Activated T-cell treated with anti-CD3 and anti-CD28 coated beads, Interleukin-2, amount 50 U/mL, for 24 hours (primary cell): ENCODE measurements around the gene HYAL4.
"Not testable (repeated sequence)": the region's sequence is repeated elsewhere in the genome, so short reads cannot be mapped to it uniquely, and the experiment has no call there.

Experiments
- DNase-seq: peaks from one replicate; pipeline ENCODE4 v3.0.0-alpha.2; 2020
- H3K27ac Mint-ChIP-seq: 2 replicates; pipeline ENCODE4 v1.8.0; 2020; ENCODE audit warnings: mild to moderate bottlenecking, mixed read lengths
- H3K27me3 Mint-ChIP-seq: 2 replicates; pipeline ENCODE4 v1.8.0; 2020; ENCODE audit warnings: mixed read lengths
- H3K36me3 Mint-ChIP-seq: 2 replicates; pipeline ENCODE4 v1.8.0; 2020; ENCODE audit warnings: low read depth, mixed read lengths
- H3K4me1 Mint-ChIP-seq: 2 replicates; pipeline ENCODE4 v1.8.0; 2020; ENCODE audit warnings: low read depth, mixed read lengths
- H3K4me3 Mint-ChIP-seq: 2 replicates; pipeline ENCODE4 v1.8.0; 2020; ENCODE audit warnings: mild to moderate bottlenecking, moderate library complexity, mixed read lengths
- H3K9me3 Mint-ChIP-seq: 2 replicates; pipeline ENCODE4 v1.8.0; 2020; ENCODE audit warnings: mixed read lengths

Gene HYAL4

GRCh38 chr7:123844712-123845219, at the start of gene HYAL4:
TSS of gene HYAL4 (plus strand) at chr7:123845169. CDS start at chr7:123868274, 23,105 bp downstream.
- no peak within 1 kb of the TSS for H3K27ac Mint-ChIP-seq
- H3K36me3 Mint-ChIP-seq = no peaks in the 10 kb centered on the region
- H3K9me3 Mint-ChIP-seq = no peaks in the 10 kb centered on the region
- H3K4me1 Mint-ChIP-seq = no peaks in the 10 kb centered on the region
- H3K27me3 Mint-ChIP-seq = peaks cover 34% of the 10 kb centered on the region
- DNase-seq = no peak
- H3K4me3 Mint-ChIP-seq = no peak within 1 kb of the TSS

- H3K27ac Mint-ChIP-seq = no peak overlapping the region
- no peaks in the 10 kb centered on the region for H3K4me1 Mint-ChIP-seq
- no peaks in the 10 kb centered on the region for H3K9me3 Mint-ChIP-seq
- DNase-seq = no peak
- peaks cover 3% of the 10 kb centered on the region for H3K27me3 Mint-ChIP-seq
- H3K4me3 Mint-ChIP-seq = no peak overlapping the region
- no peaks in the 10 kb centered on the region for H3K36me3 Mint-ChIP-seq
These were observed 49.1 kb upstream of the HYAL4 start for GRCh38 chr7:123795917-123796316.

GRCh38 chr7:123796568-123796967, 48.4 kb upstream of the HYAL4 start:
- Mint-ChIP-seq H3K27me3 (peaks cover 3% of the 10 kb centered on the region), H3K36me3 (no peaks in the 10 kb centered on the region), H3K4me1 (no peaks in the 10 kb centered on the region), H3K27ac (no peak overlapping the region), H3K4me3 (no peak overlapping the region), H3K9me3 (no peaks in the 10 kb centered on the region)
- DNase-seq = no peak

- Mint-ChIP-seq H3K27me3 (peaks cover 3% of the 10 kb centered on the region), H3K4me3 (no peak overlapping the region), H3K9me3 (no peaks in the 10 kb centered on the region), H3K27ac (no peak overlapping the region), H3K4me1 (no peaks in the 10 kb centered on the region), H3K36me3 (no peaks in the 10 kb centered on the region)
- DNase-seq = no peak
These were observed 47.1 kb upstream of the HYAL4 start for GRCh38 chr7:123797673-123798531.

GRCh38 chr7:123798532-123799188, 46.3 kb upstream of the HYAL4 start:
- no peak overlapping the region for H3K27ac Mint-ChIP-seq
- DNase-seq = no peak
- peaks cover 2% of the 10 kb centered on the region for H3K27me3 Mint-ChIP-seq
- no peaks in the 10 kb centered on the region for H3K4me1 Mint-ChIP-seq
- no peaks in the 10 kb centered on the region for H3K36me3 Mint-ChIP-seq
- H3K9me3 Mint-ChIP-seq = no peaks in the 10 kb centered on the region
- H3K4me3 Mint-ChIP-seq = no peak overlapping the region

GRCh38 chr7:123802249-123802648, 42.7 kb upstream of the HYAL4 start:
- H3K4me1 Mint-ChIP-seq = no peaks in the 10 kb centered on the region
- H3K27me3 Mint-ChIP-seq = no peaks in the 10 kb centered on the region
- DNase-seq = no peak
- no peaks in the 10 kb centered on the region for H3K36me3 Mint-ChIP-seq
- H3K27ac Mint-ChIP-seq = no peak overlapping the region
- H3K4me3 Mint-ChIP-seq = no peak overlapping the region
- no peaks in the 10 kb centered on the region for H3K9me3 Mint-ChIP-seq

GRCh38 chr7:123805287-123805686, 39.7 kb upstream of the HYAL4 start:
- Mint-ChIP-seq H3K27me3 (no peaks in the 10 kb centered on the region), H3K4me3 (no peak overlapping the region), H3K27ac (no peak overlapping the region), H3K36me3 (no peaks in the 10 kb centered on the region), H3K9me3 (peaks cover 2% of the 10 kb centered on the region), H3K4me1 (no peaks in the 10 kb centered on the region)
- DNase-seq = no peak

- peaks cover 3% of the 10 kb centered on the region for H3K27me3 Mint-ChIP-seq
- H3K4me3 Mint-ChIP-seq = no peak overlapping the region
- no peaks in the 10 kb centered on the region for H3K36me3 Mint-ChIP-seq
- DNase-seq = no peak
- no peaks in the 10 kb centered on the region for H3K4me1 Mint-ChIP-seq
- peaks cover 9% of the 10 kb centered on the region for H3K9me3 Mint-ChIP-seq
- H3K27ac Mint-ChIP-seq = no peak overlapping the region
These were observed 35.5 kb upstream of the HYAL4 start for GRCh38 chr7:123809471-123809870.

GRCh38 chr7:123811056-123811455, 33.9 kb upstream of the HYAL4 start:
- H3K4me3 Mint-ChIP-seq = no peak overlapping the region
- peaks cover 5% of the 10 kb centered on the region for H3K27me3 Mint-ChIP-seq
- H3K9me3 Mint-ChIP-seq = peaks cover 9% of the 10 kb centered on the region
- no peaks in the 10 kb centered on the region for H3K36me3 Mint-ChIP-seq
- no peak for DNase-seq
- no peaks in the 10 kb centered on the region for H3K4me1 Mint-ChIP-seq
- no peak overlapping the region for H3K27ac Mint-ChIP-seq

- H3K27ac Mint-ChIP-seq = no peak overlapping the region
- H3K9me3 Mint-ChIP-seq = no peaks in the 10 kb centered on the region
- H3K27me3 Mint-ChIP-seq = peaks cover 13% of the 10 kb centered on the region
- H3K4me3 Mint-ChIP-seq = no peak overlapping the region
- no peaks in the 10 kb centered on the region for H3K36me3 Mint-ChIP-seq
- no peaks in the 10 kb centered on the region for H3K4me1 Mint-ChIP-seq
- DNase-seq = no peak
These were observed 28.1 kb upstream of the HYAL4 start for GRCh38 chr7:123816916-123817315.

- peaks cover 10% of the 10 kb centered on the region for H3K4me1 Mint-ChIP-seq
- DNase-seq = no peak
- H3K36me3 Mint-ChIP-seq = no peaks in the 10 kb centered on the region
- no peak overlapping the region for H3K4me3 Mint-ChIP-seq
- H3K27me3 Mint-ChIP-seq = peaks cover 13% of the 10 kb centered on the region
- no peaks in the 10 kb centered on the region for H3K9me3 Mint-ChIP-seq
- H3K27ac Mint-ChIP-seq = no peak overlapping the region
These were observed 26.0 kb upstream of the HYAL4 start for GRCh38 chr7:123819001-123819400.

- not testable (repeated sequence) for H3K36me3 Mint-ChIP-seq, H3K9me3 Mint-ChIP-seq, H3K4me3 Mint-ChIP-seq, DNase-seq, H3K27me3 Mint-ChIP-seq, H3K27ac Mint-ChIP-seq
- peaks cover 18% of the 10 kb centered on the region for H3K4me1 Mint-ChIP-seq
These were observed 25.2 kb upstream of the HYAL4 start for GRCh38 chr7:123819795-123820194.

GRCh38 chr7:123820864-123821263, 24.1 kb upstream of the HYAL4 start:
- Mint-ChIP-seq H3K9me3 (no peaks in the 10 kb centered on the region), H3K36me3 (no peaks in the 10 kb centered on the region), H3K4me1 (peaks cover 23% of the 10 kb centered on the region), H3K27me3 (peaks cover 8% of the 10 kb centered on the region), H3K27ac (no peak overlapping the region), H3K4me3 (no peak overlapping the region)
- DNase-seq = no peak

GRCh38 chr7:123821320-123821719, 23.6 kb upstream of the HYAL4 start:
- Mint-ChIP-seq H3K27ac (no peak overlapping the region), H3K27me3 (peaks cover 11% of the 10 kb centered on the region), H3K4me3 (no peak overlapping the region), H3K36me3 (no peaks in the 10 kb centered on the region), H3K4me1 (peaks cover 23% of the 10 kb centered on the region), H3K9me3 (no peaks in the 10 kb centered on the region)
- DNase-seq = no peak
